ENCODE measurements around the gene TRAPPC3.
"Not testable (repeated sequence)": the region's sequence is repeated elsewhere in the genome, so short reads cannot be mapped to it uniquely, and the experiment has no call there.

Gene TRAPPC3

GRCh38 chr1:36149237-36149972 lies at the start of gene TRAPPC3:
TSS of gene TRAPPC3 (minus strand) at chr1:36149486. CDS start at chr1:36149378, 108 bp downstream.
- peaks cover 67% of the 10 kb centered on the region for H3K4me1 ChIP-seq
- peak within 1 kb of the TSS; percentile 92 for H3K4me3 ChIP-seq

GRCh38 chr1:36198641-36199040 lies 49.4 kb upstream of the TRAPPC3 start:
- no peaks in the 10 kb centered on the region for H3K36me3 ChIP-seq
- no peak overlapping the region for H3K4me3 ChIP-seq
- no peak overlapping the region for H3K27ac ChIP-seq
- no peaks in the 10 kb centered on the region for H4K20me1 ChIP-seq
- H3K9me3 ChIP-seq, result no peaks in the 10 kb centered on the region
- no peaks in the 10 kb centered on the region for H3K4me1 ChIP-seq
- no peak overlapping the region for H3K4me2 ChIP-seq
- H3K27me3 ChIP-seq, result no peaks in the 10 kb centered on the region
- H3K9ac ChIP-seq, result no peak overlapping the region
- TF ChIP-seq Cebpa-rat (IDR thresholded peaks at IDR 0.05), result no peak

More at GRCh38 chr1:36149237-36149972, at the start of gene TRAPPC3:
- Histone ChIP-seq H3K9me3 (no peaks in the 10 kb centered on the region), H3K36me3 (peaks cover 22% of the 10 kb centered on the region), H3K4me2 (peak within 1 kb of the TSS; percentile 94), H4K20me1 (peaks cover 21% of the 10 kb centered on the region; the same call in 1 of the 2 replicates), H3K27me3 (no peaks in the 10 kb centered on the region), H3K9ac (peak within 1 kb of the TSS; percentile 95), H3K27ac (peak within 1 kb of the TSS; percentile 86)
- TF ChIP-seq Cebpa-rat (IDR thresholded peaks at IDR 0.05), result no peak

GRCh38 chr1:36196805-36197204 lies 47.5 kb upstream of the TRAPPC3 start:
- not testable (repeated sequence) for H3K27ac ChIP-seq, H3K9ac ChIP-seq, H3K4me3 ChIP-seq, H3K36me3 ChIP-seq, H4K20me1 ChIP-seq, H3K27me3 ChIP-seq, H3K9me3 ChIP-seq, H3K4me1 ChIP-seq, H3K4me2 ChIP-seq

GRCh38 chr1:36187800-36188593 lies 38.7 kb upstream of the TRAPPC3 start:
- no peaks in the 10 kb centered on the region for H3K9me3 ChIP-seq
- H3K27me3 ChIP-seq, result no peaks in the 10 kb centered on the region
- no peak overlapping the region for H3K4me3 ChIP-seq
- peaks cover 3% of the 10 kb centered on the region for H3K36me3 ChIP-seq
- peaks cover 6% of the 10 kb centered on the region; the same call in 1 of the 2 replicates for H3K4me1 ChIP-seq
- H3K27ac ChIP-seq, result no peak overlapping the region
- no peaks in the 10 kb centered on the region for H4K20me1 ChIP-seq
- TF ChIP-seq Cebpa-rat (IDR thresholded peaks at IDR 0.05), result no peak
- H3K9ac ChIP-seq, result no peak overlapping the region
- H3K4me2 ChIP-seq, result peak overlapping the region; percentile 30; the same call in 1 of the 2 replicates

DNA sequence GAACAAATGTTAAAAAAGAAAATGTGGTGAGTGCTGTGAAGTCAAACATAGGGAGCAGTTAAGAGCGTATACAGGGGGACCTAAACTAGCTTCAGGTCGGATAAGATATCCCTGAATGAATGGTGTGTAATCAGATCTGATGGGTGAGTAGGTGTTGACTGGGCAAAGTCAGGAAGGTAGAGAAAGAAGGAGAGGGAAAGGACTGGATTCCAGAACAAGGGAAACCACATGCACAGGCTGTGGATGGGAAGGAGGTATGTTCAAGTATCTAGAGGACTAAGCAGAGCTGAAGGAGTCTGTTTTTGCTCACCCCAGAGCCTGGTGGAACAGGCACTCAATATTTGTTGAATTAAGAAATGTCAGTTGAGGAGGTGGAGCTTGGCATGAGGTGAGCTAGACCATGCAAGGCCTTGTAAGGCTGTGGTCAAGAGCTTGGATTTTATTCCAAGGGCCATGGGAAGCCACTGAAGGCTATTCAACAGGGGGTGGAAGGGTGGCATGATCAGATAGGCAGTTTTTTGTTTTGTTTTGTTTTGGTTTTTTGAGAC lies 34.1 kb upstream of the TRAPPC3 start:
- Histone ChIP-seq H3K4me2 (no peak overlapping the region), H3K36me3 (peaks cover 47% of the 10 kb centered on the region), H3K27ac (no peak overlapping the region), H4K20me1 (peaks cover 17% of the 10 kb centered on the region), H3K9me3 (no peaks in the 10 kb centered on the region), H3K4me3 (no peak overlapping the region), H3K9ac (no peak overlapping the region), H3K4me1 (peaks cover 6% of the 10 kb centered on the region; the same call in 1 of the 2 replicates), H3K27me3 (no peaks in the 10 kb centered on the region)
- TF ChIP-seq Cebpa-rat (IDR thresholded peaks at IDR 0.05), result no peak

GRCh38 chr1:36182734-36183133 lies 33.4 kb upstream of the TRAPPC3 start:
- no peak for TF ChIP-seq Cebpa-rat (IDR thresholded peaks at IDR 0.05)
- Histone ChIP-seq H3K9me3 (no peaks in the 10 kb centered on the region), H4K20me1 (peaks cover 17% of the 10 kb centered on the region), H3K27ac (no peak overlapping the region), H3K4me2 (no peak overlapping the region), H3K27me3 (no peaks in the 10 kb centered on the region), H3K9ac (no peak overlapping the region), H3K36me3 (peaks cover 53% of the 10 kb centered on the region), H3K4me3 (no peak overlapping the region), H3K4me1 (peaks cover 2% of the 10 kb centered on the region; the same call in 1 of the 2 replicates)

GRCh38 chr1:36179220-36179600 lies 29.9 kb upstream of the TRAPPC3 start:
- Histone ChIP-seq H3K4me3 (no peak overlapping the region), H3K9ac (no peak overlapping the region), H3K27ac (no peak overlapping the region), H3K4me1 (peaks cover 10% of the 10 kb centered on the region), H3K4me2 (no peak overlapping the region), H3K36me3 (peaks cover 87% of the 10 kb centered on the region), H4K20me1 (peaks cover 43% of the 10 kb centered on the region), H3K9me3 (no peaks in the 10 kb centered on the region), H3K27me3 (no peaks in the 10 kb centered on the region)
- TF ChIP-seq Cebpa-rat (IDR thresholded peaks at IDR 0.05), result no peak

DNA sequence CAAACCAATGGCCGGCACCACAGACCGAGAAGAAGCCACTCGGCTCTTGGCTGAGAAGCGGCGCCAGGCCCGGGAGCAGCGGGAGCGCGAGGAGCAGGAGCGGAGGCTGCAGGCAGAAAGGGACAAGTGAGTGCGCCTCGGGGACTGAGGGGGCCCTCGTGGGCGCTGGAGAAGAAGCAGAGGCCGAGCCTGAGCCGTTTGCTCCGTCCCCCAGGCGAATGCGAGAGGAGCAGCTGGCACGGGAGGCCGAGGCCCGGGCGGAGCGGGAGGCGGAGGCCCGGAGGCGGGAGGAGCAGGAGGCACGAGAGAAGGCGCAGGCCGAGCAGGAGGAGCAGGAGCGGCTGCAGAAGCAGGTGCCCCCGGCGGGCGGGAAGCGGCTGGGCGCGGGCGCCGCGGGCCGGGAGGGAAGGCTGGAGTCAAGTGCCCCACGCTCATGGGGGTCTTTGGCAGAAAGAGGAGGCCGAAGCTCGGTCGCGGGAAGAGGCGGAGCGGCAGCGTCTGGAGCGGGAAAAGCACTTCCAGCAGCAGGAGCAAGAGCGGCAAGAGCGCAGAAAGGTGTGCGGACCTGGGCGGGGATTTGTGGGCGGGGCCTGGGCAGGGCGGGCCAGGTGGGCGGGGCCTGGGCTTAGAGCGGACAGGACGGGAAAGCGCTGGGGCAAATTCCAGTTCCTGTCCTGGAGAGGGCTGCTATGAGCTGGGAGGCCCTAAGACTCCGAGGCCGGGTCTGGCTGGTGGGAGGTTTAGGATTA lies 29.4 kb upstream of the TRAPPC3 start:
- peaks cover 10% of the 10 kb centered on the region for H3K4me1 ChIP-seq
- H3K36me3 ChIP-seq, result peaks cover 93% of the 10 kb centered on the region
- H3K9ac ChIP-seq, result no peak overlapping the region
- H3K4me3 ChIP-seq, result no peak overlapping the region
- H3K4me2 ChIP-seq, result no peak overlapping the region
- H3K27me3 ChIP-seq, result no peaks in the 10 kb centered on the region
- H3K27ac ChIP-seq, result no peak overlapping the region
- no peaks in the 10 kb centered on the region for H3K9me3 ChIP-seq
- H4K20me1 ChIP-seq, result peaks cover 49% of the 10 kb centered on the region
- no peak for TF ChIP-seq Cebpa-rat (IDR thresholded peaks at IDR 0.05)

- no peak overlapping the region for H3K27ac ChIP-seq
- no peak for TF ChIP-seq Cebpa-rat (IDR thresholded peaks at IDR 0.05)
- H4K20me1 ChIP-seq, result peaks cover 57% of the 10 kb centered on the region
- no peak overlapping the region for H3K4me3 ChIP-seq
- H3K9ac ChIP-seq, result no peak overlapping the region
- no peaks in the 10 kb centered on the region for H3K9me3 ChIP-seq
- peaks cover 10% of the 10 kb centered on the region for H3K4me1 ChIP-seq
- H3K27me3 ChIP-seq, result no peaks in the 10 kb centered on the region
- no peak overlapping the region for H3K4me2 ChIP-seq
- peaks cover 97% of the 10 kb centered on the region for H3K36me3 ChIP-seq
Measured at GRCh38 chr1:36177589-36178431, 28.5 kb upstream of the TRAPPC3 start.

All from BLaER1 (cell line).